Measurements from ENCODE around the gene FLNB.

DNA sequence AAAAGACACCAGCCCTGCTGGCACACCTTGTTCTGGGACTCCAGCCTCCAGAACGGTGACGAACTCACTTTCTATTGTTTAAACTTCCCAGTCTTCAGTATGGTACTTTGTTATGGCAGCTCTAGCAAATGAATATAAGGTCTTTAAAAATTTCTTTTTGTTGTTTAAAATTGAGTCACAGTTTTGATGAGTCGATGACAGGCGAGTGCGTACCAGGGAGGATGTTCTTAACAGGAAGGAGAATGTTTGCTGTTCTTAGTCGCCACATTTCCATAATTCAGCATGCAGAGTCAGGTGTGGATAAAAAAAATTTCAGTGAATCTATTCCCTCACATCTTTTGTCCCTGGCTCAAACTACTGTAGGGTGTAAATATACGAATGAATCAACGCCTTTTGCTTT is 190.1 kb downstream of the FLNB start:
- TF ChIP-seq, protein P1, sequence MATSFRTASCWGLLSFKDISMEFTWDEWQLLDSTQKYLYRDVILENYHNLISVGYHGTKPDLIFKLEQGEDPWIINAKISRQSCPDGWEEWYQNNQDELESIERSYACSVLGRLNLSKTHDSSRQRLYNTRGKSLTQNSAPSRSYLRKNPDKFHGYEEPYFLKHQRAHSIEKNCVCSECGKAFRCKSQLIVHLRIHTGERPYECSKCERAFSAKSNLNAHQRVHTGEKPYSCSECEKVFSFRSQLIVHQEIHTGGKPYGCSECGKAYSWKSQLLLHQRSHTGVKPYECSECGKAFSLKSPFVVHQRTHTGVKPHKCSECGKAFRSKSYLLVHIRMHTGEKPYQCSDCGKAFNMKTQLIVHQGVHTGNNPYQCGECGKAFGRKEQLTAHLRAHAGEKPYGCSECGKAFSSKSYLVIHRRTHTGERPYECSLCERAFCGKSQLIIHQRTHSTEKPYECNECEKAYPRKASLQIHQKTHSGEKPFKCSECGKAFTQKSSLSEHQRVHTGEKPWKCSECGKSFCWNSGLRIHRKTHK (tag by site-specific recombination; IDR thresholded peaks at IDR 0.05), result no peak
- TF ChIP-seq ZNF24 (tag by site-specific recombination; IDR thresholded peaks at IDR 0.05) (no peak), BCL11A (tag by site-specific recombination; IDR thresholded peaks at IDR 0.05; ENCODE audit: low read depth) (no peak), BCL11B (tag by site-specific recombination; IDR thresholded peaks at IDR 0.05; ENCODE audit: low read depth) (no peak), ZNF600 (tag by site-specific recombination; IDR thresholded peaks at IDR 0.05) (no peak), ZNF239 (tag by site-specific recombination; IDR thresholded peaks at IDR 0.05) (no peak), ZBTB1 (tag by site-specific recombination; IDR thresholded peaks at IDR 0.05) (no peak), ZNF184 (tag by site-specific recombination; IDR thresholded peaks at IDR 0.05) (no peak)
- TF ChIP-seq, protein P2, sequence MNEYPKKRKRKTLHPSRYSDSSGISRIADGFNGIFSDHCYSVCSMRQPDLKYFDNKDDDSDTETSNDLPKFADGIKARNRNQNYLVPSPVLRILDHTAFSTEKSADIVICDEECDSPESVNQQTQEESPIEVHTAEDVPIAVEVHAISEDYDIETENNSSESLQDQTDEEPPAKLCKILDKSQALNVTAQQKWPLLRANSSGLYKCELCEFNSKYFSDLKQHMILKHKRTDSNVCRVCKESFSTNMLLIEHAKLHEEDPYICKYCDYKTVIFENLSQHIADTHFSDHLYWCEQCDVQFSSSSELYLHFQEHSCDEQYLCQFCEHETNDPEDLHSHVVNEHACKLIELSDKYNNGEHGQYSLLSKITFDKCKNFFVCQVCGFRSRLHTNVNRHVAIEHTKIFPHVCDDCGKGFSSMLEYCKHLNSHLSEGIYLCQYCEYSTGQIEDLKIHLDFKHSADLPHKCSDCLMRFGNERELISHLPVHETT (tag by site-specific recombination; IDR thresholded peaks at IDR 0.05), result no peak
- TF ChIP-seq, protein P3, sequence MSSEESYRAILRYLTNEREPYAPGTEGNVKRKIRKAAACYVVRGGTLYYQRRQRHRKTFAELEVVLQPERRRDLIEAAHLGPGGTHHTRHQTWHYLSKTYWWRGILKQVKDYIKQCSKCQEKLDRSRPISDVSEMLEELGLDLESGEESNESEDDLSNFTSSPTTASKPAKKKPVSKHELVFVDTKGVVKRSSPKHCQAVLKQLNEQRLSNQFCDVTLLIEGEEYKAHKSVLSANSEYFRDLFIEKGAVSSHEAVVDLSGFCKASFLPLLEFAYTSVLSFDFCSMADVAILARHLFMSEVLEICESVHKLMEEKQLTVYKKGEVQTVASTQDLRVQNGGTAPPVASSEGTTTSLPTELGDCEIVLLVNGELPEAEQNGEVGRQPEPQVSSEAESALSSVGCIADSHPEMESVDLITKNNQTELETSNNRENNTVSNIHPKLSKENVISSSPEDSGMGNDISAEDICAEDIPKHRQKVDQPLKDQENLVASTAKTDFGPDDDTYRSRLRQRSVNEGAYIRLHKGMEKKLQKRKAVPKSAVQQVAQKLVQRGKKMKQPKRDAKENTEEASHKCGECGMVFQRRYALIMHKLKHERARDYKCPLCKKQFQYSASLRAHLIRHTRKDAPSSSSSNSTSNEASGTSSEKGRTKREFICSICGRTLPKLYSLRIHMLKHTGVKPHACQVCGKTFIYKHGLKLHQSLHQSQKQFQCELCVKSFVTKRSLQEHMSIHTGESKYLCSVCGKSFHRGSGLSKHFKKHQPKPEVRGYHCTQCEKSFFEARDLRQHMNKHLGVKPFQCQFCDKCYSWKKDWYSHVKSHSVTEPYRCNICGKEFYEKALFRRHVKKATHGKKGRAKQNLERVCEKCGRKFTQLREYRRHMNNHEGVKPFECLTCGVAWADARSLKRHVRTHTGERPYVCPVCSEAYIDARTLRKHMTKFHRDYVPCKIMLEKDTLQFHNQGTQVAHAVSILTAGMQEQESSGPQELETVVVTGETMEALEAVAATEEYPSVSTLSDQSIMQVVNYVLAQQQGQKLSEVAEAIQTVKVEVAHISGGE (tag by site-specific recombination; conservative IDR thresholded peaks at IDR 0.05; ENCODE audit: low read depth), result no peak
- TF ChIP-seq, protein P4, sequence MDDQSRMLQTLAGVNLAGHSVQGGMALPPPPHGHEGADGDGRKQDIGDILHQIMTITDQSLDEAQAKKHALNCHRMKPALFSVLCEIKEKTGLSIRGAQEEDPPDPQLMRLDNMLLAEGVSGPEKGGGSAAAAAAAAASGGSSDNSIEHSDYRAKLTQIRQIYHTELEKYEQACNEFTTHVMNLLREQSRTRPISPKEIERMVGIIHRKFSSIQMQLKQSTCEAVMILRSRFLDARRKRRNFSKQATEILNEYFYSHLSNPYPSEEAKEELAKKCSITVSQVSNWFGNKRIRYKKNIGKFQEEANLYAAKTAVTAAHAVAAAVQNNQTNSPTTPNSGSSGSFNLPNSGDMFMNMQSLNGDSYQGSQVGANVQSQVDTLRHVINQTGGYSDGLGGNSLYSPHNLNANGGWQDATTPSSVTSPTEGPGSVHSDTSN (CRISPR knock-in tag; IDR thresholded peaks at IDR 0.05), result no peak
- TF ChIP-seq, protein P5, sequence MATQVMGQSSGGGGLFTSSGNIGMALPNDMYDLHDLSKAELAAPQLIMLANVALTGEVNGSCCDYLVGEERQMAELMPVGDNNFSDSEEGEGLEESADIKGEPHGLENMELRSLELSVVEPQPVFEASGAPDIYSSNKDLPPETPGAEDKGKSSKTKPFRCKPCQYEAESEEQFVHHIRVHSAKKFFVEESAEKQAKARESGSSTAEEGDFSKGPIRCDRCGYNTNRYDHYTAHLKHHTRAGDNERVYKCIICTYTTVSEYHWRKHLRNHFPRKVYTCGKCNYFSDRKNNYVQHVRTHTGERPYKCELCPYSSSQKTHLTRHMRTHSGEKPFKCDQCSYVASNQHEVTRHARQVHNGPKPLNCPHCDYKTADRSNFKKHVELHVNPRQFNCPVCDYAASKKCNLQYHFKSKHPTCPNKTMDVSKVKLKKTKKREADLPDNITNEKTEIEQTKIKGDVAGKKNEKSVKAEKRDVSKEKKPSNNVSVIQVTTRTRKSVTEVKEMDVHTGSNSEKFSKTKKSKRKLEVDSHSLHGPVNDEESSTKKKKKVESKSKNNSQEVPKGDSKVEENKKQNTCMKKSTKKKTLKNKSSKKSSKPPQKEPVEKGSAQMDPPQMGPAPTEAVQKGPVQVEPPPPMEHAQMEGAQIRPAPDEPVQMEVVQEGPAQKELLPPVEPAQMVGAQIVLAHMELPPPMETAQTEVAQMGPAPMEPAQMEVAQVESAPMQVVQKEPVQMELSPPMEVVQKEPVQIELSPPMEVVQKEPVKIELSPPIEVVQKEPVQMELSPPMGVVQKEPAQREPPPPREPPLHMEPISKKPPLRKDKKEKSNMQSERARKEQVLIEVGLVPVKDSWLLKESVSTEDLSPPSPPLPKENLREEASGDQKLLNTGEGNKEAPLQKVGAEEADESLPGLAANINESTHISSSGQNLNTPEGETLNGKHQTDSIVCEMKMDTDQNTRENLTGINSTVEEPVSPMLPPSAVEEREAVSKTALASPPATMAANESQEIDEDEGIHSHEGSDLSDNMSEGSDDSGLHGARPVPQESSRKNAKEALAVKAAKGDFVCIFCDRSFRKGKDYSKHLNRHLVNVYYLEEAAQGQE (tag by site-specific recombination; IDR thresholded peaks at IDR 0.05), result no peak
- TF ChIP-seq, protein P6, sequence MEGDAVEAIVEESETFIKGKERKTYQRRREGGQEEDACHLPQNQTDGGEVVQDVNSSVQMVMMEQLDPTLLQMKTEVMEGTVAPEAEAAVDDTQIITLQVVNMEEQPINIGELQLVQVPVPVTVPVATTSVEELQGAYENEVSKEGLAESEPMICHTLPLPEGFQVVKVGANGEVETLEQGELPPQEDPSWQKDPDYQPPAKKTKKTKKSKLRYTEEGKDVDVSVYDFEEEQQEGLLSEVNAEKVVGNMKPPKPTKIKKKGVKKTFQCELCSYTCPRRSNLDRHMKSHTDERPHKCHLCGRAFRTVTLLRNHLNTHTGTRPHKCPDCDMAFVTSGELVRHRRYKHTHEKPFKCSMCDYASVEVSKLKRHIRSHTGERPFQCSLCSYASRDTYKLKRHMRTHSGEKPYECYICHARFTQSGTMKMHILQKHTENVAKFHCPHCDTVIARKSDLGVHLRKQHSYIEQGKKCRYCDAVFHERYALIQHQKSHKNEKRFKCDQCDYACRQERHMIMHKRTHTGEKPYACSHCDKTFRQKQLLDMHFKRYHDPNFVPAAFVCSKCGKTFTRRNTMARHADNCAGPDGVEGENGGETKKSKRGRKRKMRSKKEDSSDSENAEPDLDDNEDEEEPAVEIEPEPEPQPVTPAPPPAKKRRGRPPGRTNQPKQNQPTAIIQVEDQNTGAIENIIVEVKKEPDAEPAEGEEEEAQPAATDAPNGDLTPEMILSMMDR (tag by site-specific recombination; IDR thresholded peaks at IDR 0.05), result no peak

All from HEK293 (cell line).